Panc1 (cell line): ENCODE data around the gene HOMER1. TPM values are rescaled to one million over a fixed set of nuclear protein-coding genes. Genes with fewer than 3 reads are reported as not detected.

Experiments
- ATAC-seq: fragments of 200-7000 bp; cut with Tn5 transposase; 2 replicates; pipeline ENCODE4 v1.9.1; 2020; ENCODE audit warnings: mild to moderate bottlenecking, moderate library complexity
- BruUV-seq: library from RNA; stranded (reverse); fragments of 400-500 nt; replicated peaks from 2 replicates; lab custom pipeline; 2021; lab: Mats Ljungman, UMichigan
- CTCF ChIA-PET: fragments of 300-600 bp; sonication (Branson Sonifier 250); formaldehyde crosslinking; loops from one replicate; lab custom pipeline; 2022; ENCODE audit warnings: antibody characterized with exemption; lab: Charles Lee
- POLR2A ChIA-PET: fragments of 300-600 bp; sonication (Branson Sonifier 250); formaldehyde crosslinking; loops from one replicate; lab custom pipeline; 2022; ENCODE audit warnings: antibody characterized with exemption; lab: Charles Lee
- DNase-seq: peaks from one replicate; pipeline ENCODE4 v3.0.0-alpha.2; 2010; ENCODE audit warnings: low read depth, low spot score
- H3K27ac ChIP-seq: 2 replicates; pipeline ENCODE4 v1.5.1; 2011; ENCODE audit warnings: mild to moderate bottlenecking, low read length, inconsistent platforms
- H3K27me3 ChIP-seq: fragments of 200-500 bp; sonication (Bioruptor generic); 2 replicates; pipeline ENCODE4 v1.6.0; 2014; ENCODE audit warnings: low read length, inconsistent platforms; ENCODE audit not compliant: control insufficient read depth, insufficient read depth
- H3K36me3 ChIP-seq: fragments of 200-500 bp; sonication (Bioruptor generic); 2 replicates; pipeline ENCODE4 v1.5.1; 2014; ENCODE audit warnings: inconsistent platforms, mild to moderate bottlenecking, low read length, moderate library complexity; ENCODE audit not compliant: control insufficient read depth, insufficient read depth
- H3K4me1 ChIP-seq: 2 replicates; pipeline ENCODE4 v1.5.1; 2011; ENCODE audit warnings: inconsistent platforms, mild to moderate bottlenecking, low read length, moderate library complexity; ENCODE audit not compliant: control insufficient read depth, insufficient read depth
- H3K4me3 ChIP-seq, 2 experiments: 2 replicates each; pipeline ENCODE4 v1.5.1; 2011 to 2012; ENCODE audit warnings: low read depth in 2 of 2, low read length in 2 of 2, mild to moderate bottlenecking in 2 of 2, inconsistent platforms in 1 of 2, moderate library complexity in 1 of 2
- H3K9me3 ChIP-seq: fragments of 200-500 bp; sonication (Bioruptor generic); 2 replicates; pipeline ENCODE4 v1.5.1; 2014; ENCODE audit warnings: low read depth, mild to moderate bottlenecking, inconsistent platforms, low read length, moderate library complexity; ENCODE audit not compliant: control insufficient read depth, insufficient read depth
- CTCF ChIP-seq: fragments of 450-650 bp; IDR thresholded peaks from 2 replicates; pipeline ENCODE4 v1.5.1; 2017; ENCODE audit warnings: mild to moderate bottlenecking
- POLR2AphosphoS5 ChIP-seq: IDR thresholded peaks from 2 replicates; pipeline ENCODE4 v1.6.1; 2012; ENCODE audit warnings: mild to moderate bottlenecking, low read depth, low read length, moderate library complexity
- REST ChIP-seq, 2 experiments: IDR thresholded peaks; 2 replicates each; pipeline ENCODE4 v1.6.1; 2011 to 2012; ENCODE audit warnings: low read depth in 2 of 2, control low read depth in 1 of 2, low read length in 1 of 2, mild to moderate bottlenecking in 1 of 2, moderate library complexity in 1 of 2; ENCODE audit not compliant: insufficient read depth in 1 of 2
- SIN3A ChIP-seq: IDR thresholded peaks from 2 replicates; pipeline ENCODE4 v1.6.1; 2012; ENCODE audit warnings: low read depth, mild to moderate bottlenecking, low read length, moderate library complexity, borderline replicate concordance; ENCODE audit not compliant: insufficient read depth
- TCF7L2 ChIP-seq: IDR thresholded peaks from 2 replicates; pipeline ENCODE4 v1.6.1; 2011; ENCODE audit warnings: mild to moderate bottlenecking, low read depth, low read length, inconsistent platforms
- in situ Hi-C: cut with HindIII; loops from 2 replicates; pipeline ENCODE4 v1.10.0; 2016; ENCODE audit warnings: low sequenced_read_pairs, low pct_unique_long_range_greater_than_20kb
- intact Hi-C: fragments of 100-400 bp; cut with micrococcal nuclease; formaldehyde crosslinking; loops from one replicate; pipeline ENCODE4 v1.10.0; 2022; ENCODE audit not compliant: unreplicated experiment
- total RNA-seq: library from RNA; stranded (reverse); gene quantifications from one replicate; pipeline ENCODE4 v1.2.1, GENCODE V29; 2021; ENCODE audit not compliant: unreplicated experiment

HOMER1 gene
- total RNA-seq, 1 experiment from 2014 or later, result 19.6 TPM

- POLR2A ChIA-PET, result no interaction called here
- TF ChIP-seq REST (IDR thresholded peaks at IDR 0.05; ENCODE audit: insufficient read depth in 1 of 2, low read depth in 2 of 2, low read length in 1 of 2), result no peak
- no peak for TF ChIP-seq TCF7L2
- TF ChIP-seq POLR2AphosphoS5, result no peak
- TF ChIP-seq CTCF, result no peak
- no peak for TF ChIP-seq SIN3A
- CTCF ChIA-PET, result no interaction called here
- intact Hi-C loops (no loop called here), in situ Hi-C loops (no loop called here)
- no peaks in the 10 kb centered on the region for H3K36me3 ChIP-seq
- BruUV-seq, result no TSS peak
- H3K27me3 ChIP-seq, result no peaks in the 10 kb centered on the region
- DNase-seq, result no peak
- no peak overlapping the region for H3K27ac ChIP-seq
- H3K4me3 ChIP-seq, result no peak overlapping the region
- H3K9me3 ChIP-seq, result peaks cover 9% of the 10 kb centered on the region
- no peaks in the 10 kb centered on the region for H3K4me1 ChIP-seq
- ATAC-seq, result no peak
These were observed 135.3 kb downstream of the HOMER1 start for GRCh38 chr5:79378510-79379186.

DNA sequence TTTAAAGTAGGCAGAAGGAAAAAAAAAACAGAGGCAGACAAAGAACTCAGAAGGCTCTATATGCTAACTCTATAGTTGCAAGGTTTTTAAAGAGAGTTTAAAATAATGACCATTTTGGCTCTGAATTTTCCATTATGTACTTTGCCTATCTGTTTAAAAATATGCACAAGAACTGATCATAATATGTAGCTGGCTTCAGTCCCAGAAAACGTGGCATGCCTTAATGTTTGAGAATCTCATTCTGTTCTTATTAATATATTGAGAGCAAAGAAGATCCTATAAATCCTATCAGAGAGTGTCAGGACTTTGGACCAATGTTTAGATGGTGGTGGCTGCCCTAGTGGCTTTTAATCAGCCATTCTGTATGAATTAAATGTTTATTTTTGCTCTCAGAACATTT is 156.5 kb downstream of the HOMER1 start:
- Histone ChIP-seq H3K27me3 (no peaks in the 10 kb centered on the region), H3K9me3 (no peaks in the 10 kb centered on the region), H3K4me1 (no peaks in the 10 kb centered on the region), H3K36me3 (no peaks in the 10 kb centered on the region), H3K27ac (no peak overlapping the region), H3K4me3 (no peak overlapping the region)
- ATAC-seq (no peak), DNase-seq (no peak)
- no TSS peak for BruUV-seq
- in situ Hi-C loops, result no loop called here
- no peak for TF ChIP-seq CTCF
- no peak for TF ChIP-seq TCF7L2
- TF ChIP-seq REST (IDR thresholded peaks at IDR 0.05; ENCODE audit: insufficient read depth in 1 of 2, low read depth in 2 of 2, low read length in 1 of 2), result no peak
- no peak for TF ChIP-seq SIN3A
- no peak for TF ChIP-seq POLR2AphosphoS5
- ChIA-PET CTCF (interaction anchor here (0.6 kb wide), 1 partner anchor 100 kb away, joined by 3 read pairs; no protein-coding TSS in a partner anchor), POLR2A (no interaction called here)
- intact Hi-C loops, result no loop called here
